Muscle layer of colon (tissue), 2 donors: ENCODE results near the gene SCYGR2.
"Not testable (repeated sequence)": the region's sequence is repeated elsewhere in the genome, so short reads cannot be mapped to it uniquely, and the experiment has no call there.

Experiments
- H3K27ac ChIP-seq: one replicate; pipeline ENCODE4 v1.7.0; 2013; ENCODE audit warnings: low read depth, mild to moderate bottlenecking, low read length, moderate library complexity
- H3K27me3 ChIP-seq, 2 donors: one replicate each; pipeline ENCODE4 v1.7.0; 2013; ENCODE audit warnings: low read length in 2 of 2, mild to moderate bottlenecking in 2 of 2; ENCODE audit not compliant: insufficient read depth in 2 of 2, control insufficient read depth in 1 of 2
- H3K36me3 ChIP-seq: one replicate; pipeline ENCODE4 v1.7.0; 2013; ENCODE audit warnings: mild to moderate bottlenecking, low read length; ENCODE audit not compliant: insufficient read depth
- H3K4me1 ChIP-seq: one replicate; pipeline ENCODE4 v1.7.0; 2013; ENCODE audit warnings: mild to moderate bottlenecking, low read length; ENCODE audit not compliant: insufficient read depth
- H3K4me3 ChIP-seq, 2 donors: one replicate each; pipeline ENCODE4 v1.7.0; 2013; ENCODE audit warnings: low read length in 2 of 2, low read depth in 1 of 2, mild to moderate bottlenecking in 1 of 2, moderate library complexity in 1 of 2
- H3K9ac ChIP-seq: one replicate; pipeline ENCODE4 v1.7.0; 2013; ENCODE audit warnings: low read length
- H3K9me3 ChIP-seq: one replicate; pipeline ENCODE4 v1.7.0; 2013; ENCODE audit warnings: mild to moderate bottlenecking, low read length
- donor health status: abdominal sarcoma.
- donor health status: Adenocarcinoma of cecum.

Gene SCYGR2

GRCh38 chr2:227598835-227599503 is at the start of gene SCYGR2:
TSS of gene SCYGR2 (plus strand) at chr2:227598893. CDS start at chr2:227598893, 0 bp downstream.
- not testable (repeated sequence) for H3K4me3 ChIP-seq, H3K36me3 ChIP-seq, H3K27me3 ChIP-seq, H3K9ac ChIP-seq, H3K27ac ChIP-seq, H3K9me3 ChIP-seq, H3K4me1 ChIP-seq

- Histone ChIP-seq H3K4me3 (no peak overlapping the region), H3K36me3 (peaks cover 20% of the 10 kb centered on the region), H3K9me3 (no peaks in the 10 kb centered on the region), H3K27me3 (no peaks in the 10 kb centered on the region), H3K27ac (no peak overlapping the region), H3K4me1 (no peaks in the 10 kb centered on the region), H3K9ac (no peak overlapping the region)
These were observed 46.9 kb upstream of the SCYGR2 start for GRCh38 chr2:227551836-227552235.

- H3K27ac ChIP-seq, result no peak overlapping the region
- no peaks in the 10 kb centered on the region for H3K27me3 ChIP-seq
- no peak overlapping the region for H3K4me3 ChIP-seq
- peaks cover 6% of the 10 kb centered on the region for H3K36me3 ChIP-seq
- H3K9me3 ChIP-seq, result no peaks in the 10 kb centered on the region
- no peak overlapping the region for H3K9ac ChIP-seq
- H3K4me1 ChIP-seq, result no peaks in the 10 kb centered on the region
These were observed 36.1 kb upstream of the SCYGR2 start for GRCh38 chr2:227562581-227562980.

GRCh38 chr2:227565080-227565479 is 33.6 kb upstream of the SCYGR2 start:
- Histone ChIP-seq H3K36me3 (no peaks in the 10 kb centered on the region), H3K9ac (no peak overlapping the region), H3K4me3 (no peak overlapping the region), H3K27ac (no peak overlapping the region), H3K4me1 (no peaks in the 10 kb centered on the region), H3K9me3 (no peaks in the 10 kb centered on the region), H3K27me3 (no peaks in the 10 kb centered on the region)

DNA sequence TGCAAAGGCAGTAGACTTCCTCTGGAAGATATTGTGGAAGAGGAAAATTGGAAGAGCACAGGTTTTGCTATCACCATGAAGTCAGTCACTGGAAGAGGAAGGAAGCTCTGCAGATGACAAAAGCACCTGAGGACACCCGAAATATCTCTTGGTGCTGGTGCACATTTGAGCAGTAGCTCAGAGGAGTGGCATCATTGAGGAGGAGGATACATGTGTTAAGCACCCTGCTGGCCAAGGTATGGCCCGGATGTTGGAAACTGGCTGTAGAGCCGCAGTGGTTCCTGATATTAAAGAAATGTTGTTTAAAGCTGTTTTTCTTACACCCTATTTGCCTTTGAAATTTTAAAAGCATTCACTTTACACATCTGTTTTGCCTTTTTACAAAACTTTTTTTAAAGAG is 32.7 kb upstream of the SCYGR2 start:
- Histone ChIP-seq H3K4me1 (no peaks in the 10 kb centered on the region), H3K36me3 (no peaks in the 10 kb centered on the region), H3K27me3 (no peaks in the 10 kb centered on the region), H3K9ac (no peak overlapping the region), H3K27ac (no peak overlapping the region), H3K4me3 (no peak overlapping the region), H3K9me3 (no peaks in the 10 kb centered on the region)

GRCh38 chr2:227568852-227569169 is 29.9 kb upstream of the SCYGR2 start:
- H3K4me1 ChIP-seq, result no peaks in the 10 kb centered on the region
- H3K27me3 ChIP-seq, result no peaks in the 10 kb centered on the region
- H3K9ac ChIP-seq, result no peak overlapping the region
- H3K9me3 ChIP-seq, result no peaks in the 10 kb centered on the region
- no peak overlapping the region for H3K4me3 ChIP-seq
- no peaks in the 10 kb centered on the region for H3K36me3 ChIP-seq
- no peak overlapping the region for H3K27ac ChIP-seq

- no peak overlapping the region for H3K4me3 ChIP-seq
- H3K9me3 ChIP-seq, result no peaks in the 10 kb centered on the region
- no peaks in the 10 kb centered on the region for H3K27me3 ChIP-seq
- no peaks in the 10 kb centered on the region for H3K4me1 ChIP-seq
- no peaks in the 10 kb centered on the region for H3K36me3 ChIP-seq
- H3K27ac ChIP-seq, result no peak overlapping the region
- H3K9ac ChIP-seq, result no peak overlapping the region
These were observed 28.1 kb upstream of the SCYGR2 start for GRCh38 chr2:227570615-227571014.

GRCh38 chr2:227576110-227576509 is 22.6 kb upstream of the SCYGR2 start:
- Histone ChIP-seq H3K9me3 (no peaks in the 10 kb centered on the region), H3K4me1 (no peaks in the 10 kb centered on the region), H3K27me3 (no peaks in the 10 kb centered on the region), H3K27ac (no peak overlapping the region), H3K9ac (no peak overlapping the region), H3K4me3 (no peak overlapping the region), H3K36me3 (no peaks in the 10 kb centered on the region)

- Histone ChIP-seq H3K4me1 (no peaks in the 10 kb centered on the region), H3K9me3 (no peaks in the 10 kb centered on the region), H3K4me3 (no peak overlapping the region), H3K27me3 (no peaks in the 10 kb centered on the region), H3K27ac (no peak overlapping the region), H3K9ac (no peak overlapping the region), H3K36me3 (no peaks in the 10 kb centered on the region)
These were observed 21.9 kb upstream of the SCYGR2 start for GRCh38 chr2:227576812-227577211.

DNA sequence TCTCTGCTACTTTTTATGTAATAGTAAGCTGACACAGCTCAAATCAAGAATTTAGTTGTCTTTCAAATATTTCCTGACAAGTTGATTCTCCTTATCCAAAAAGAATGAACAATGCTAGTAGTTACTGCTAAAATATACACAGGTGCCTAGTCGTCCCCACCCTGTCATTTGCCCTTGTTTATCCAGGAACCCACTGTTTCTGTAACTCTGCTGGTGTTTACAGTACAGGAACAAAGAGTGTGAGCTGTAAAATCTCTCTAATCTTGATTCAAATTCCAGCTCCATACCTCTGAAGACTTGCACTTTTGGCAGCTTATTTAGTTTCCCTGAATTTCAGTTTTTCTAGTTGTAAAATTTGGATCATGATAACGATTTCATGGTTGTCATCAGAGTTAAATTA is 21.1 kb upstream of the SCYGR2 start:
- no peaks in the 10 kb centered on the region for H3K27me3 ChIP-seq
- H3K4me1 ChIP-seq, result no peaks in the 10 kb centered on the region
- no peaks in the 10 kb centered on the region for H3K36me3 ChIP-seq
- H3K27ac ChIP-seq, result no peak overlapping the region
- no peaks in the 10 kb centered on the region for H3K9me3 ChIP-seq
- no peak overlapping the region for H3K9ac ChIP-seq
- H3K4me3 ChIP-seq, result no peak overlapping the region

- Histone ChIP-seq H3K36me3 (no peaks in the 10 kb centered on the region), H3K9ac (no peak overlapping the region), H3K9me3 (no peaks in the 10 kb centered on the region), H3K4me1 (no peaks in the 10 kb centered on the region), H3K27ac (no peak overlapping the region), H3K4me3 (no peak overlapping the region), H3K27me3 (no peaks in the 10 kb centered on the region)
These were observed 20.1 kb upstream of the SCYGR2 start for GRCh38 chr2:227578642-227579041.

DNA sequence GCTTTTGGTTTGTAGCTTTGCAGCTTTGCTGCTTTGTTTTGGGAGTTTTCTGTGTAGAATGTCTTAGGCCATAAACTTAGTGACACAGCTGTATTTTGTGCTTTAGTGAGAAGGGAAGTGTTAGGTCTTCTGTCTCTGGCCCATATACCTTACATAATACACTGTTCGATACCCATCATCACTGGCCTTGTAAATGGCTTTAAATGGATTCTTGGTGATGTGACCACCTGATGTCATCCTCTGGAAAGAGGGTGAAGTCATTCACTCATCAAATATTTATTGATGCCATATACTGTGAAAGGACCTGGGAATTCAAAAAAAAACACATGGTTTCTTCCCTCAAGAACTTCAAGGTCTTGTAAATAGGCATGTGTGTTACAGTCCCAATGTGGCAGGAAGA is 18.9 kb upstream of the SCYGR2 start:
- H3K4me3 ChIP-seq, result no peak overlapping the region
- H3K27ac ChIP-seq, result no peak overlapping the region
- H3K4me1 ChIP-seq, result no peaks in the 10 kb centered on the region
- H3K27me3 ChIP-seq, result no peaks in the 10 kb centered on the region
- no peaks in the 10 kb centered on the region for H3K36me3 ChIP-seq
- no peak overlapping the region for H3K9ac ChIP-seq
- H3K9me3 ChIP-seq, result no peaks in the 10 kb centered on the region
